ENCODE results near the gene PPP1R3C.

PPP1R3C gene

DNA sequence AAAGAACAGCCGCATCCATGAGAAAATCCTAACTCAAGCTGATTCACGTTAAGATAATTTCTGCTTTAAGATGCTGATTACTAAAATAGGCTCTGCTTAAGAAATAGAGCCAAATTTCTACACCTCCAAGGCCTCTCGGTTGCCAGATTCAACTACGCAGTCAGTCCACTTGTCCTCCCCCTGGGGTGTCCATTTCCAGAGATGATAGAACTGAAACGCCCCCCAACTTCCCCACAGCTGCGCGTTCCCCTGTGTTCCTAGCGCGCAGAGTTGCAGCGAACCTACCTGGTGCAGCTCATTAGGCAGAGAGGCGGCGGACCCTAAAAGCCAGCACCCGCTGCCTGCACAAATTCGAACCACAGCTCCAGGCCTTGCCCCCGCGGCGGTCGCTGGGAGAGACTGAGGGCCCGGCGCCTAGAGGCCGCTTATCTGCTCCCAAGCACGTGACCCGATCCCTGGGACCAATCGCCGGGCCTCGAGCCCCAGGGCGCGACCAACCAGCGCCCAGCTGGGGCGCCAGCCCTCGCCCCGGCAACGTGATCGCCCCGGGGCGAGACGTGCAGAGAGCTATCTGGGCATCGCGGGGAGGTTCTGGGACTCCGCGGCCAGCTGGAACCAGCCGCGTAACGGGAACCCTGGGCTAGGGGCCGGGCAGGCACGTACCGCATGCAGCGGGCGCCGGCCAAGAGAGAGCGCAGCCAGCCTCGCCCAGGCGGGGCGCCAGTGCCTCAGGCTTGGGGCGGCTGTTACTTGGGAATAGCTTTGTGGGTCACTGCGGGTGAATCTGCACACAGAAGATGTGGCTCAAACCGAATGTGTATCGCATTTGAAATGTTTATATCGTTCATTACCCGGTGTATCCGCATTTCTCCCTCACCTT lies at the start of gene PPP1R3C:
Gene PPP1R3C, minus strand, starts transcription at position 401 of the 880 bp plus-strand sequence. Its CDS starts 102 bp downstream, at position 299.
- DNase-seq = no peak

- DNase-seq = no peak
Observed at GRCh38 chr10:91681361-91682276, 48.7 kb upstream of the PPP1R3C start.

DNA sequence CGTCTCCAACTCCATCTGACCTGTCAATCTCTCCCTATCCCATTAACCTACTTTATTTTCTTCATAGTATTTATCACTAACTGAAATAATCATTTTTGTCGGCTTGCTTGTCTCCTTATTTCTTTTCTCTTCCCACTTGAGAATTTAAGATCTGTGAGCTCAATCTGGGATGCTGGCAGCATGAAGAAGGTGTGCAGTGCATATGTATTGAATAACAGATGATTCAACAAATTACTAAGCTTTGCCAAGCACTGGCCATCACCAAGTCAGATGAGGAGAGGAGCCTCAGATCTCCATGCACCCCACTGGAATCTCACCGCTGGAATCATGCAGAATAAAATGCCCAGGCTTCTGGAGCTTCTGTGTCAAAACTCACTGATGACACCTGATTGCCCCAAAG lies 47.6 kb upstream of the PPP1R3C start:
- DNase-seq = no peak

GRCh38 chr10:91679296-91679695 lies 46.4 kb upstream of the PPP1R3C start:
- DNase-seq = no peak

DNA sequence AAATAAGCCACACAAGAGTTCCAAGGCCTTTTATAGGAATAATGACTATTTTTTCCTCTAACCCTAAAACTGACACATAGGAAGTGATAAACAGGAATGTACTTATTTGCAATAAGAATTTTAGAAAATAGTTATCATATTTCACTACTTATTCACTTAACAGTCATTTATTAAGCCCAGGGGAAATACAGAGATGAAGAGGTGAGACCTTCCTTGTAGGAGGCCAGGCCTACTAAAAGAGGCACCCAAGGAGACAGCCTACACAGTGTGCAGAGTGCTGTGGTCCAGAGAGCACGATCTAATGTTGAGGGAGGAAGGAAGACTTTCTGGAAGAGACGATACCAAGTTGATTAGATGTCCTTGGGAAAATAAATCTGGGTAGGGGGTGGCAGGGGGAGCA lies 45.0 kb upstream of the PPP1R3C start:
- no peak for DNase-seq

DNA sequence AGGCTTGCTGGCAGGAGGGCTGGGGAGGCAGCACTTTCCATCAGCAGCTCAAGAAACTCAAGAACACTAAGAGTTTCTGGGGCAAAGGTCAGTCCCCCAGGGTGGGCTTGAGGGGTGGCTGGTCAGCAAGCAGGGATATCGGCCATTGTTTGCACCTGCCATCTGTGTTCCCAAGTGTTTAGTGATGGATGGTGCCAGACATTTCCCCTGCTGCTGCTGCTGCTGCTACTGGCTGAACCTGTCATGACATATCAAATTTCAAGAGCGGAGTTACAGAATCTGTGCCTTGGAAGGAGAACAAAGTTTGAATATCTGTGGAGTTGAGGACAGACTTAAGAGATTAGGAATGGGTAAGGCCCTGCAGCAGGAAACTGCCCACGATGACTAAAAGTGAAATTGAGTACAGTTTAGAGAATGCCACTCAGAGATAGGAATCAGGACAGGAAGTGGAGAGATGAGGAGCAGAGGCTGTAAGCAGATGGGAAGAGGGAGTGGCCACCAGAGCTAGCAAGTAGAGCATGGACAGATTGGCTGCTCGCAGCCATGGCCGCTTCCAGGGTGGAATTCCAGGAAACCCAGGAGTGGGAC lies 39.2 kb upstream of the PPP1R3C start:
- no peak for DNase-seq

DNA sequence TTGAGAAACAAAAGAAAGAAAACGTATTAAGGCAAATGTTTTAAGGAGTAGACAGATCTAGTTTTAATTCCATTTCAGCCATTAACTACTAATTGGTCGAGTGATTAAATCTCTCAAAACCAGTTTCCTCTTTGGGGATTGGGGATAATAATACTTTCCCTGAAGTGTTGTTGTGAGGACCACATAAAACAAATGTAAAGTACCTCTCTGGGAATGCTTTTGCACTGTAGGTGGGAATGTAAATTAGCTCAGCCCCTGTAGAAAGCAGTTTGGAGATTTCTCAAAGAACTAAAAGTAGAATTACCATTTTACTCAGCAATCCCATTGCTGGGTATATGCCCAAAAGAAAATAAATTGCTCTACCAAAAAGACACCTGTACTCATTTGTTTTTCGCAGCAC lies 36.0 kb upstream of the PPP1R3C start:
- DNase-seq = no peak

GRCh38 chr10:91665842-91666241 lies 33.0 kb upstream of the PPP1R3C start:
- DNase-seq = no peak

- no peak for DNase-seq
Observed at GRCh38 chr10:91664426-91664825, 31.6 kb upstream of the PPP1R3C start.

GRCh38 chr10:91662993-91663392 lies 30.1 kb upstream of the PPP1R3C start:
- no peak for DNase-seq

GRCh38 chr10:91653219-91653870 lies 20.5 kb upstream of the PPP1R3C start:
- DNase-seq = no peak

DNA sequence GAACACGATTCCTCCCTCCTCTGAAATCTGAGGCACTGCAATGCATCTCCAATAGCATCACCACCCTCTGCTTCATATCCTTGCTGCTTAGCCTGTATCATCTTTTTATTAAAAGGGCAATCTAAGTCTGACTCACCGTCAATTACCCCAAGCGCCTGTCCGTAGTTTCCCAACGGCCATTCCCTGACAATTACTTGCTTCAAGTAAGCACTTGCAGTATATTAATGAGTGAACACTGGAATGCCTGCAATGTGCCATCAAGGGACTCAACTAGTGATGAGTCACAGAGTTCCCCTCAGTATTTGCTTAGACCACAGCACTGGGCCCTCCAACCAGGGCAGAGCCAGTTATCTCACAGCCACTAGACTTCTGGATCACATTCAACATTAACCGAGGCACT lies 19.5 kb upstream of the PPP1R3C start:
- DNase-seq = no peak

GRCh38 chr10:91643700-91644099 lies 10.8 kb upstream of the PPP1R3C start:
- no peak for DNase-seq

DNA sequence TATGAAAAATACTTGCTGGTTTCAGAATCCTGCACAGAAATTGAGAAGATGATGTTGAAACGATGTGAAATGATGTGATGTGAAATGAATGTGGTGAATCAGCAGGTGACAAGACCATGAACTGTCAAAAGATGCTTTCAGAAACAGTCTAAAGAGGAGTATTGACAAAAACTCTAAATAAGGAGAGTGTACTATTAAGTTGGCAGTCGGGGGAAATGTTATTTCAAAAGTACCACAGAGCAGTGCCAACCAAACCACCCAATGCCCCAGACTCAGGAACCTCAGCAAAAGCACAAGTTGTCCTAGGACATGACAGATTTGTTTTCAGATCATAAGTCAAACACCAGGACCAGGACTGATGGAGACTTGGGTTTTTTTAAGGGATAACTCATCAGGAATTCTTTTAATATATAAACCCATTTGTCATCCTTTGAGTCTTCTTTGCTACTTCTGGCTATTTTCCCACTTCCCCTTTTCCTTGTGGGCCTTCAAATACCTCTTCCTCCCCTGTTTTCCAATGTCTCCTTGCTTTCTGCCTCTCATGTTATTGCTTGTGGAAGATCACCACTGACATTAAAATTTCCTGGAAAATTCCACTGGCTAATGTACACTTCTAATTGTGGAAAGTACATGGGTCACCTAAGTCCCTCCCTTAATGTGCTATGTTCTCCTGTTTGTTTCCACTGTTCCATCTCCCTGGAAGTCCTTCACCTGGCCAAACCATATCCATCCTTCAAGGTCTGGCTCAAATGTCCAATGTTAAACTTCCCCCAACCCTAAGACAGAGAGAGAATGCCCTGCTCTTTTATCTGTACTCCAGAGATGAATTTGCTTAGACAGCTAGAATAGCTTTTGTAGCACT lies 10.2 kb upstream of the PPP1R3C start:
- DNase-seq = no peak

- DNase-seq = no peak
Observed at GRCh38 chr10:91636892-91637291, 4.0 kb upstream of the PPP1R3C start.

DNA sequence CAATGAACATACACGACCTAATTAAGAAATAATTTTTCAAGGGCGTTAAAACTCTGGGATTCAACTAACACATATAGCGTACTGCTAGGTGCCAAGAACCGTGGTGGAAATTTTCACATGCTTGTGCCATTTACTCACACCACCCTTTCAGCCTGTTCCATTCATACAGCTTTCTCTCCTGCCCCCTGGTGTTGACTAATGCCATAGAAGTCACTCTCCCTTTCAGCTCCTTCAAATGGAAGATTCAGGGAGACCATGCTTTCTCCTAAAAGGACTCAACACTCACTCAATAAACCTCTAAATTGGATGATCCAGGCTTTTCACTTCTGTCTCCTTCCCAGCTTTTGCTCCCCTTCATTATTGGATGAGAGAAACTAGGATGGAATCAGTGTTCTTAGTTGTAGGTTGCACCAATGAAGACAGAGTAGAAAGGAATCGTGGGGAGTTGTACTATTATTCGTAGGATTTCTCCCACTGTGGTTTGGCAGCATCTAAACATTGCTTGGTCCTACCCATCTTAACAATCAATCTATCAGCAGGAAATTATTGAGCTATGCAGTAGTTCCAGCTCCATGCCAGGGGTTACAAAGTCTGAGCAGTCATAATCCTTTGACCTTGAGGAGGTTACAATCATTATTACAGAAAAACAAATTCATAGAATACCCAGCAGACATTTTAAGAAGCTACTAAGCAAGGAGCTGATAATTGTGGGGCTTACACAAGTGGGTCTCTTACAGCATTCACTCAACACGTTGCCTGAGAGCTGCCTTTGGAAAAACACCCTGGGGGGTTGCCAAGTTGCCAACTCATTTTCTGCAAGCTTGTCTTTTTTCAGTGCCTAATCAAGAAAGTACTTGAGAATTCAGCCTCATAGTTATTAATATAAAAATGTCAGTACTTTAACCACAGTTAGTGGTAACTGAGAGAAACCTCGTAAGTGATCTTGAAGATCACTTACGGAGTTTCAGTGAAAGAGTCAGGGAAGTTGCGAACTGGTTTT lies 2.8 kb upstream of the PPP1R3C start:
- DNase-seq = no peak

GRCh38 chr10:91634898-91635297 lies 2.0 kb upstream of the PPP1R3C start:
- no peak for DNase-seq

GRCh38 chr10:91634246-91634645 lies 1.4 kb upstream of the PPP1R3C start:
- DNase-seq = no peak

DNA sequence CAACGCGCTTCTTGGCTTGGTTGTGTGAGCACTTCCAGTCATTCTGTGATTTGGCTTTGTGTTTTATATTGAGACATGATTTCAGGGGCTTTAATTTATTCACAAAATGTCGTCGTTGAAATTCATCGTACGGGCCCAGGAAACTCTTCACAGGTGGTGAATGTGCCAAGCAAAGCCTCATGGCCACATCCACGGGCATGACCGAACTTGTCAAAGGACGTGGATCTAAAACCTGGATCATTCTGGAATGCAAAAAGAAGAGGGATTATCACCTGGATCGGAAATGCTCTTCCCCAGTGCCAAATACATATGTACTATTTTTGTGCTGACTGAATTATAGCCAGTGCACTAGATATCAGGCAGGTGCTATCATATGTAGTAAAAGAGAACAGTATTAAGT lies 2.2 kb downstream of the PPP1R3C start:
- DNase-seq = no peak

DNA sequence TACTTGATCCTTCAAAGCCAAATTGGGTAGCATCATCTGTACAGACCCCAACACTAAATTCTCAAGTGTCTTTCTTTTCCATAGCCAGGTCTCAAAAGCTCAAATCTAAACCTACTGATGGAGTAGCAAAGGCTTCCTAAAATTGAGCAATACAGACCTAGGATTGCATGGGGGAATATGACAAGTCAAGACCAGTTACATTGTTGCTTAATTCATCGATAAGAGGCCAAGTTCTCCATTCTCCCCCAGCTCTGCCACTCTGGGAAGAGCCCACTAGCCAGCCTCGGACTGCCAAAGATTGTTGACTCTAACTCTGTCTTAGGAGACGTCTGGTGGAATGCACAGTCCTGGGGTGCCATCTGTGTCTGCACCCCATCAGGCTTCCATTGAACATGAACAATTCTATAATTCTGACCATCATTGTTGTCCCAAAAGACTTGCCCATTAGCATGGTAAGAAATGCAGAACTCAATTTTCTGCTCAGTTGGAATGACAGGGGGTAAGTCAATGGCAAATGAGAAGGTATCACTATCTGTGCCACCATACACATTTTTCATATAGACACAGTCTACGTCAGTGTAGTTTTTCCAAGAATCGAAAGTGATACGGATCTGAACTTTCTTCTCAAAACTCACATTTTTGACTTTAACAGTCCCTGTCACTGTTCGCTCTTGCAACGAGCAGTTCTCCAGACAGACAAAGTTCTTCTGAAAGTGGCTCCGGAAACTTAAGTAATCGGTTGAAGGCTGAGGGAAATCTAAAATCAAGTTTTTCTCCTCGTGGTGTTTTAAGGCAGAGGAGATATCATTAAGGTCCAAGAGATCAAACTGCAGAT lies 2.9 kb downstream of the PPP1R3C start:
- no peak for DNase-seq
